ENCODE data around the gene ZBTB12. TPM values are rescaled to one million over a fixed set of nuclear protein-coding genes. Genes with fewer than 3 reads are reported as not detected.
A peak's percentile ranks its signal among the peaks of the same experiment; 100 is the strongest.

ZBTB12 gene
- total RNA-seq, 1 donor: 3.0 TPM

DNA sequence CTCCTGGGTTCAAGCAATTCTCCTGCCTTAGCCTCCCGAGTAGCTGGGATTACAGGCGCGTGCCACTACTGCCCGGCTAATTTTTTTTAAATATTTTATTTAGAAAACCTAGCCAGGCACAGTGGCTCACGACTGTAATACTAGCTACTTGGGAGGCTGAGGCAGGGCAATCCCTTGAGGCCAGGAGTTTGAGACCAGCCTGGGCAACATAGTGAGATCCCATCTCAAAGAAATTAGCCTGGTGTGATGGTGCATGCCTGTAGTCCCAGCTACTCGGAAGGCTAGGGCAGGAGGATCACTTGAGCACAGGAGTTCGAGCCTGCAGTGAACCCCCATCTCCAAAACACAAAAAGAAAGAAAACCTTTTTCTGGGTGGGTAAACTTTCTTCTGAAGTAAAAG, 25.5 kb downstream of the ZBTB12 start:
- TF ChIP-seq, protein P1, sequence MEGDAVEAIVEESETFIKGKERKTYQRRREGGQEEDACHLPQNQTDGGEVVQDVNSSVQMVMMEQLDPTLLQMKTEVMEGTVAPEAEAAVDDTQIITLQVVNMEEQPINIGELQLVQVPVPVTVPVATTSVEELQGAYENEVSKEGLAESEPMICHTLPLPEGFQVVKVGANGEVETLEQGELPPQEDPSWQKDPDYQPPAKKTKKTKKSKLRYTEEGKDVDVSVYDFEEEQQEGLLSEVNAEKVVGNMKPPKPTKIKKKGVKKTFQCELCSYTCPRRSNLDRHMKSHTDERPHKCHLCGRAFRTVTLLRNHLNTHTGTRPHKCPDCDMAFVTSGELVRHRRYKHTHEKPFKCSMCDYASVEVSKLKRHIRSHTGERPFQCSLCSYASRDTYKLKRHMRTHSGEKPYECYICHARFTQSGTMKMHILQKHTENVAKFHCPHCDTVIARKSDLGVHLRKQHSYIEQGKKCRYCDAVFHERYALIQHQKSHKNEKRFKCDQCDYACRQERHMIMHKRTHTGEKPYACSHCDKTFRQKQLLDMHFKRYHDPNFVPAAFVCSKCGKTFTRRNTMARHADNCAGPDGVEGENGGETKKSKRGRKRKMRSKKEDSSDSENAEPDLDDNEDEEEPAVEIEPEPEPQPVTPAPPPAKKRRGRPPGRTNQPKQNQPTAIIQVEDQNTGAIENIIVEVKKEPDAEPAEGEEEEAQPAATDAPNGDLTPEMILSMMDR (IDR thresholded peaks at IDR 0.05; ENCODE audit: insufficient read depth, low read depth, low read length): no peak
- DNase-seq (ENCODE audit: low read depth): no peak
- H3K4me3 ChIP-seq (ENCODE audit: low read depth, low read length): no peak overlapping the region

GRCh38 chr6:31875877-31876276, 26.0 kb downstream of the ZBTB12 start:
- no peak for DNase-seq (ENCODE audit: low read depth)
- TF ChIP-seq, protein P1 (IDR thresholded peaks at IDR 0.05; ENCODE audit: insufficient read depth, low read depth, low read length): no peak
- no peak overlapping the region for H3K4me3 ChIP-seq (ENCODE audit: low read depth, low read length)

DNA sequence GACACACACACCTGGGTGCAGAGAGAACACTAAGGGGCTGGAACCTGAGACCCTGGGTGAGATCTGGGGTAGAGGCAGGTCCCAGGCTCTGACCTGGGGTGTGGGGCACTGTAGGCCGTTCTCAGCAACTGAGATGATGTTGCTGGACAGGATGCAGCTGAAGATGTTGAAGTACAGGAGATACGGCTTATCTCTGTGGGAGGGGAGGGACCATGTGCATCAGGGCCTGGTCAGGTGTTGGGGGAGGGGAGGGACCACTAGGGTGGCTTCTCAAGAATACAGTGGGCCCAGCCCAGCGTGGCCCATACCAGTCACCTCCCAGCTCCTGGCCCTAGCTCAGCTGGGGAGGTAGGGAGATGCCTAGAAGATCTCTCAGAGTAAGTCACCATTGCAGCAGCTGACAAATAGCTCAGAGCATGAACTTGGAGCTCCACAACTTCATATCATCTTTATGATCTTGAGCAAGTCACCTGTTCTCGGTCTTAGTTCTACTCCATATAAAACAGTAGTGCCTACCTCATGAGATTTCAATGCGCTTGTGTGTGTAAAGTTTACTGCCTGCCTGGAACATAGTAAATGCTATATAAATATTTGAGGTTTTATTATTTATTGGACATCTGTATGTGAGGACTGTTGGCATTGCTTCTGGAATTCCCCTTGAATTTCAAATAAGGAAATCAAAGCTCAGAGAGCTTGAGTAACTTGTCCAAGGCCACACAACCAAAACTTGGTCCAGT, 26.9 kb downstream of the ZBTB12 start:
- no peak overlapping the region for H3K4me3 ChIP-seq (ENCODE audit: low read depth, low read length)
- TF ChIP-seq, protein P1 (IDR thresholded peaks at IDR 0.05; ENCODE audit: insufficient read depth, low read depth, low read length): no peak
- DNase-seq (ENCODE audit: low read depth): peak; percentile 53

DNA sequence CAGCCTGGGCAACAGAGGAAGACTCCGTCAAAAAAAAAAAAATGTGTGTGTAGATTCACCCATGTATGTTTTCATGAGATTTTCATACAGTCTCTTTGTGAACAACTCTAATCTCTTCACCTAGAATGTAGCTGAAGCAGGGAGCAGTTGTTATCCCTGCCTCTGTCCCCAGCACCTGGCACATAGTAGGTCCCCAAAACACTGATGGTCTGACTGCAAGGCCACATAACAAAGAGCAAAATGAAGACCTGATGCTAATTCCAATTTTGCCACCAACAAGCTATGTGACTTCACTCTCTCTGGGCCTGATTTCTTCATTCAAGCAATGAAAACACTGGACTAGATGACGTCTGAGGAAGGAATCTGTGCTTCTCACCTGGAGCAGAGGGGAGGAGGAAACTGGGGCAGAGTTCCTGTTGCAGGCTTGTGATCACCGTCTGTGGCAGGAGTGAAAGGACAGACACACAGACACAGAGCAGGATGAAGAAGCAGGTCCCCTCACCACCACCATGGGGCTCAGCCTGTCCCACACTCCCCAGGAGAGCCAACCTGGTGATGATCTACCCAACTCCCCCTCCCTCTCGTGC, 27.7 kb downstream of the ZBTB12 start:
- no peak overlapping the region for H3K4me3 ChIP-seq (ENCODE audit: low read depth, low read length)
- TF ChIP-seq, protein P1 (IDR thresholded peaks at IDR 0.05; ENCODE audit: insufficient read depth, low read depth, low read length): no peak
- no peak for DNase-seq (ENCODE audit: low read depth)

DNA sequence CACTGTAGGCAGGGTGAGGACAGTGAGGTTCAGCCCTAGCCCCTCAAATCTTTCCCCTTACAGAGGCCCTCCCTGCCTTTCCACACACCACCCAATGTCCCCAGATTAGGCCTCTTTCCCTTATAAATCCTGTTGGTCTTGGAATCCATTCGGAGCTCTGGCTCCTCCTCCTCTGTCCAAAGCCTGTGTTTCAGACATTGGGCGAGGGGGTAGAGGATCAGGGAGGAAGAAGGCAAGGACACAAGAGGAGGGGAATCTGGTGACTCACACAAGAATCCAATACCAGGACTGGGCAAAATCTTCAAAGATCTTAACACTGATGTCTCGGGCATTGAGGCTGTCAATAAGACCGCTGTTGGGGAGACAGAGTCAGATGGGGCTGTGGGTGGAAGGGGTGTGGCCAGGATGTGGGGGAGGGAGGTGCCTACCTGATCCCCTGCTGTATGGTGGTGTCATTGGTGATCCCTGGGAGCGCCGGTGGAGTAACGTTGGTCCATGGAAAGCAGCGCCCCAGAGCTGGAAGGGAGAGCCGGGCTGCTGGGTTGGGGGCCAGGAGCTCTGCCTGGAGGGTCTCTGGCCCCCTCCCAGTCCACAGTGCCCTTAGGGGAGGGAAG, 30.7 kb downstream of the ZBTB12 start:
- no peak overlapping the region for H3K4me3 ChIP-seq (ENCODE audit: low read depth, low read length)
- TF ChIP-seq, protein P1 (IDR thresholded peaks at IDR 0.05; ENCODE audit: insufficient read depth, low read depth, low read length): no peak

DNA sequence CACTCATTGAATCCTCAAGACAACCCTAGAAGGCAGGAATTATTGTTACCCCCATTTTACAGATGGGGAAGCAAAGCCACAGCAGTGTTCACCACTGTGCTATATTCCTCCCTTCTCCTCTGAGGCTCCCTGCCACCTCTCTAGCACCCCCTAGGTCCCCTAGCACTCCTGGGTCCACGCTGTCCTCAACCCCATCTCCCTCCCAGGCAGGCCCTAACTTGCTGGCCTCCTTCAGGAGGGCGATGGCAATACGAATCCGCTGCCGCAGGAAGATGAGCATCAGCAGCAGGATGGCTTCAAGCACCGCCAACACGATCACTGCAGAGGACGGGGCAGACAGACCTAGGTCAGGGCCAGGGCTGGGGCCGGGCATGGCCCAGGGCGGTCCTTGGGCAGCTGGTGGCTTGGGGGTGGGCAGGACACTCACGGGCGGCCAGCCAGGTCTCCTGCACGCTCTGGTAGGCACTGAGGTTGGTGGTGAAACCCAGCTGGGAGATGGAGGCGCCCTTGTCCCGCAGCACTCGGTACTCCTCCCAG, 31.4 kb downstream of the ZBTB12 start:
- no peak for DNase-seq (ENCODE audit: low read depth)
- TF ChIP-seq, protein P1 (IDR thresholded peaks at IDR 0.05; ENCODE audit: insufficient read depth, low read depth, low read length): peak; percentile 2
- H3K4me3 ChIP-seq (ENCODE audit: low read depth, low read length): no peak overlapping the region

More for the DNA sequence above, 30.7 kb downstream of the ZBTB12 start:
- peak; percentile 21 for DNase-seq (ENCODE audit: low read depth)
